Thyroid gland (tissue), 4 donors: Measurements from ENCODE around the gene ANKRD9. TPM values are rescaled to one million over a fixed set of nuclear protein-coding genes. Genes with fewer than 3 reads are reported as not detected.

Experiments
- DNase-seq, 2 donors: peaks; one replicate each; pipeline ENCODE4 v3.0.0-alpha.2; 2019
- H3K27ac ChIP-seq, 3 donors: fragments of 200-600 bp; sonication (generic); 1 replicate in 2 of 3; 2 replicates in 1 of 3; pipeline ENCODE4 v1.5.1; 2016 to 2019; ENCODE audit warnings: mild to moderate bottlenecking in 1 of 3, moderate library complexity in 1 of 3
- H3K27me3 ChIP-seq: fragments of 200-600 bp; sonication (generic); one replicate; pipeline ENCODE4 v1.5.1; 2019
- H3K36me3 ChIP-seq, 2 donors: fragments of 200-600 bp; sonication (generic); one replicate each; pipeline ENCODE4 v1.5.1; 2016 to 2019
- H3K4me1 ChIP-seq, 2 donors: fragments of 200-600 bp; sonication (generic); one replicate each; pipeline ENCODE4 v1.5.1; 2017 to 2019
- H3K4me3 ChIP-seq, 3 donors: fragments of 200-600 bp; sonication (generic); replicated peaks in 1 of 3; 1 replicate in 2 of 3; 2 replicates in 1 of 3; pipeline ENCODE4 v1.5.1; 2016; ENCODE audit warnings: mild to moderate bottlenecking in 1 of 3
- H3K9me3 ChIP-seq: fragments of 200-600 bp; sonication (generic); one replicate; pipeline ENCODE4 v1.5.1; 2017
- POLR2A ChIP-seq, 2 donors: fragments of 450-650 bp; IDR thresholded peaks; one replicate each; pipeline ENCODE4 v1.6.1; 2017; ENCODE audit warnings: antibody characterized with exemption in 2 of 2, mild to moderate bottlenecking in 2 of 2, moderate library complexity in 1 of 2
- WGBS, 2 donors: methylation state at CpG; one replicate each; pipeline ENCODE4 v1.1.5; 2017; 5-methylcytosine and 5-hydroxymethylcytosine counted together
- intact Hi-C: fragments of 100-400 bp; cut with DNase I; formaldehyde crosslinking; loops from one replicate; pipeline ENCODE4 v1.15.1; 2023
- total RNA-seq, 4 donors: library from RNA; depleted of rRNA; stranded (reverse); fragments of >200 nt; gene quantifications; one replicate each; pipeline ENCODE4 v1.2.3, GENCODE V29; 2016
- TF ChIP-seq, protein P1 (sequence below), 6 experiments: fragments of 200-600 bp in 3 of 6; fragments of 450-650 bp in 3 of 6; sonication (generic) in 3 of 6; IDR thresholded peaks; one replicate each; pipeline ENCODE4 v1.5.1; 2016 to 2019; ENCODE audit warnings: antibody characterized with exemption in 6 of 6, mild to moderate bottlenecking in 2 of 6, inconsistent platforms in 1 of 6, moderate library complexity in 1 of 6

Gene ANKRD9
- total RNA-seq, 4 donors from 2014 or later = 36.4 to 62.8 (median 55.0) TPM

DNA sequence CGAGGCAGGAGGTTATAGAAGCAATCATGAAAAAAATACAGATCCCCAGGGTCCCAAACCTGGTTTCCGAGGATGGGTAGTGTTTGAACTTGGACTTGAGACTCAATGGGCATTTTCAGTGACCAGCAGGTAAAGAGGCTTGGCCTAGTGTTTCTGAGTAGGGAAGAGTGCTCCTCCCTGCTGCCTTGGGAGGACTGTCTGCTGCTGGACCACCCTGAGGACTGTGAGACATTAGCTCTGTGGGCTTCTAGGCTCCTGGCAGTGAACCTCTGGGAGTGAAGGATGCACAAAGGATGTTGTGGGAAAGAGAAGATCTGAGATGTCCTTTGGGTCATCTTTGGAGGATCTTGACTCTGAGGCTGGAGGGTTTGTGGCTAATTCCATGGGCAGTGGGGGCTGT lies 30.5 kb downstream of the ANKRD9 start:
- no peaks in the 10 kb centered on the region for H3K36me3 ChIP-seq
- TF ChIP-seq POLR2A (IDR thresholded peaks at IDR 0.05) = no peak
- TF ChIP-seq, protein P1, sequence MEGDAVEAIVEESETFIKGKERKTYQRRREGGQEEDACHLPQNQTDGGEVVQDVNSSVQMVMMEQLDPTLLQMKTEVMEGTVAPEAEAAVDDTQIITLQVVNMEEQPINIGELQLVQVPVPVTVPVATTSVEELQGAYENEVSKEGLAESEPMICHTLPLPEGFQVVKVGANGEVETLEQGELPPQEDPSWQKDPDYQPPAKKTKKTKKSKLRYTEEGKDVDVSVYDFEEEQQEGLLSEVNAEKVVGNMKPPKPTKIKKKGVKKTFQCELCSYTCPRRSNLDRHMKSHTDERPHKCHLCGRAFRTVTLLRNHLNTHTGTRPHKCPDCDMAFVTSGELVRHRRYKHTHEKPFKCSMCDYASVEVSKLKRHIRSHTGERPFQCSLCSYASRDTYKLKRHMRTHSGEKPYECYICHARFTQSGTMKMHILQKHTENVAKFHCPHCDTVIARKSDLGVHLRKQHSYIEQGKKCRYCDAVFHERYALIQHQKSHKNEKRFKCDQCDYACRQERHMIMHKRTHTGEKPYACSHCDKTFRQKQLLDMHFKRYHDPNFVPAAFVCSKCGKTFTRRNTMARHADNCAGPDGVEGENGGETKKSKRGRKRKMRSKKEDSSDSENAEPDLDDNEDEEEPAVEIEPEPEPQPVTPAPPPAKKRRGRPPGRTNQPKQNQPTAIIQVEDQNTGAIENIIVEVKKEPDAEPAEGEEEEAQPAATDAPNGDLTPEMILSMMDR (IDR thresholded peaks at IDR 0.05) = no peak
- H3K4me1 ChIP-seq = peaks cover 0 to 19% of the 10 kb centered on the region in 2 donors
- 94% methylated on average over 2 of the region's 2 CpGs for WGBS, 2 donors
- no peak overlapping the region for H3K4me3 ChIP-seq
- no peak for DNase-seq
- no peaks in the 10 kb centered on the region for H3K9me3 ChIP-seq
- intact Hi-C loops = no loop called here
- peak overlapping the region in 1 of 3 donors; percentile 45 for H3K27ac ChIP-seq
- no peaks in the 10 kb centered on the region for H3K27me3 ChIP-seq

DNA sequence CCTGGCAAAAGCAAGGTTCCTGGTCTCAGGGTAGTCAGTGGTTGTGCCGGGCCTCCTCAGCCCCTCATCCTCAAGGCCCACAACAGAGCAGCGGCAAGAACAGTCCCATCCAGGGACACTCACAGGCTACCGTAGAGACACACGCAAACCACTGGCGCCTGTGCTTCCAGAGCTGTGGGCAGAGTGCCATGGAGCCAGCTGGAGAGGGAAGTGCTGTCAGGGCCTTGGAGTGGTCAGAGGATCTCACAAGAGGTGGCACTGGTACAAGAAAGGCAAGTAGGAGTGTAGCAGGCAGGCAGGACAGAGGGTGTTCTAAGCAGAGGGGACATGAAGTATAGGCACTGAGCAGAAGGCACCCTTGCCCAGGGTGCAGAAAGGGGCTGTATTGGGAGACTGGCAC lies 34.6 kb downstream of the ANKRD9 start:
- intact Hi-C loops = no loop called here
- no peak overlapping the region for H3K4me3 ChIP-seq
- no peaks in the 10 kb centered on the region for H3K36me3 ChIP-seq
- DNase-seq = peak; percentile 95 to 97
- peak overlapping the region in 2 of 3 donors; percentile 19 to 23 for H3K27ac ChIP-seq
- TF ChIP-seq, protein P1 (IDR thresholded peaks at IDR 0.05) = no peak
- no peak for TF ChIP-seq POLR2A (IDR thresholded peaks at IDR 0.05)
- 22% methylated on average over 5 of the region's 5 CpGs; no CpG with 5 or more reads in 1 of the 2 donors for WGBS, 2 donors
- peaks cover 11 to 32% of the 10 kb centered on the region in 2 donors for H3K4me1 ChIP-seq
- H3K9me3 ChIP-seq = no peaks in the 10 kb centered on the region
- H3K27me3 ChIP-seq = no peaks in the 10 kb centered on the region

DNA sequence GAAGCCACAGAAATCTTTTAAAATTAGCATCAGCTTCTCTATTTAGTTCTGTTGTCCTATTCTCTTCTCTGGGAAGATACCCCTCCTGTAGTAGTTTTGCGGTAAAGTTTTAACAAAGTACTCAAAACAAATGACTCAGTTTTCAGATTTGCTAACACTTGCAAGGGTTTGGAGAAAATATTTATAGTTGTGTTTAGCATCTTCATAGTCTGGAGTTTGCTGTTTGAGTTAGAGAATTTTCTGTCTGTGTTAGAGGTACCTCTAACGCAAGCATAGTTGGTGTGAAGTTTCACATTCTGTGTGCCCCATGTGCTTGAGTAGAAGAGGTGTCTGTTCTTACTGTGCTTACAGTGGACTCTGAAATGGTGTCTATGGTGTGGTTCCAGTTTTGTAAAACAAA lies 36.0 kb downstream of the ANKRD9 start:
- Histone ChIP-seq H3K27me3 (no peaks in the 10 kb centered on the region), H3K36me3 (no peaks in the 10 kb centered on the region), H3K4me1 (peaks cover 11 to 23% of the 10 kb centered on the region in 2 donors), H3K9me3 (no peaks in the 10 kb centered on the region), H3K4me3 (no peak overlapping the region), H3K27ac (no peak overlapping the region)
- intact Hi-C loops = no loop called here
- no peak for TF ChIP-seq POLR2A (IDR thresholded peaks at IDR 0.05)
- TF ChIP-seq, protein P1 (IDR thresholded peaks at IDR 0.05) = no peak
- DNase-seq = no peak
- 98 to 99% methylated on average over 2 of the region's 2 CpGs for WGBS, 2 donors

DNA sequence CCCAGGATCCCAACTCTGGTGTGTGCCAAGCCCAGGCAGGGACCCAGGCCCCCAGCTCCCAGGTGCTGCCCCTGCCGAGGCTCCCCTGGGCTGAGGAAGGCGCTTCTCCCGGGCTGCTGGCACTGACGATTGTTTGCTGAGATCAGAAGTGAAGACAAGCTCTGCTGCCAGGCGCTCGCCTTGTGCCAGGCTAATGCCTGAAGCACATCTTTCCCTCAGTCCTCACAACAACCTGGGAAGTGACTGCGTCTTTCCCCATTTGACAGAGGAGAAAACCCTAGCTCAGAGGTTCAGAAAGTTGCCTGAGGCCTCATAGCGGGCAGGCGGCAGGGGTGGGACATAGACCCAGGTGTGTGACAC lies 36.8 kb downstream of the ANKRD9 start:
- Histone ChIP-seq H3K36me3 (no peaks in the 10 kb centered on the region), H3K4me3 (no peak overlapping the region), H3K9me3 (no peaks in the 10 kb centered on the region), H3K4me1 (peaks cover 11 to 23% of the 10 kb centered on the region in 2 donors), H3K27me3 (no peaks in the 10 kb centered on the region), H3K27ac (peak overlapping the region; percentile 31 to 56 (median 51))
- intact Hi-C loops = no loop called here
- peak; percentile 47 to 65 for DNase-seq
- WGBS, 2 donors = 62 to 78% methylated on average over 6 to 9 of the region's 9 CpGs
- TF ChIP-seq POLR2A (IDR thresholded peaks at IDR 0.05) = no peak
- TF ChIP-seq, protein P1 (IDR thresholded peaks at IDR 0.05) = no peak

DNA sequence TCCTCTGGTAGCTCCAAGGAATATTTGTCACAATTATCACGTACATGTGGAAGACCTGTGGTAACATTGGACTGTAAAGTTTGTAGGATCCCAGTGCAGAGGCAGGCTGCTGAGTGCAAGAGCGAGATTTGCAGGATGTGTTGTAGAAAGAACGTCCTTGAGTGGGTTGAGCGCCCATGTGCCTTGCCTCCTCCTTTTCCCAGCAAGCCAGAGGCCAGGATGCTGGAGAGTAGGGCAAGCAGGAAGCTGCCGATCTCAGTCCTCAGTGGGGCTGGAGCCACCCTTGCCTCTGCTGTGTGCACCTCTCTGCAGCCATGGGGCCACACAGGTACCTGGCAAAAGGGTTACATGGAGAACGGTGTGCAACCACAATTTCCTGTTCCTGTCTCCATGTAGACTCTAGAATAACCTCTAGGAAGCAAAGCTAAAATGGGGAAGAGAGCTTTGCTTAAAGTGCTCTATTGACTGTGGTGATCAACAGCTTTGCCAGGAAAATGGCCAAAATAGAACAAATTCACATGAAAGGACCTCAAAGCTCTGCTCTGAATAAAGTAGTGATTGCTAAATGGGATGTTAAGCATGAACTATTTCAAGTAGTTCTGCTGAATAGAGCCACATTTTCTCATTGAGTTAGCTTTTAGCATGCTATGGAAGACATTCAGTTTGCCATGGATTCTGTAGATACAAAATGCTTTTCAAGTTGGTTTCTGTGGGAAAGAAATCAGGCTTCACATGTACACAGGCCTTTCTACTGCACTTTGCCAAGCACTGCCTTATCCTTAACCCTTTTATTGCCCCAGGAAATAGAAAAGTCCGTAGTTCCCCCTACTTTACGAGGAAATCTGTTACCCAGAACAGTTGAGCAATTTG lies 37.4 kb downstream of the ANKRD9 start:
- H3K4me3 ChIP-seq = no peak overlapping the region
- no peaks in the 10 kb centered on the region for H3K36me3 ChIP-seq
- no peak for TF ChIP-seq POLR2A (IDR thresholded peaks at IDR 0.05)
- TF ChIP-seq, protein P1 (IDR thresholded peaks at IDR 0.05) = no peak
- peak in 1 of 2 donors; percentile 10 for DNase-seq
- intact Hi-C loops = no loop called here
- H3K27ac ChIP-seq = peak overlapping the region; percentile 31 to 56 (median 51)
- no peaks in the 10 kb centered on the region for H3K27me3 ChIP-seq
- H3K4me1 ChIP-seq = peaks cover 11 to 23% of the 10 kb centered on the region in 2 donors
- no peaks in the 10 kb centered on the region for H3K9me3 ChIP-seq
- 81 to 84% methylated on average over 8 of the region's 8 CpGs for WGBS, 2 donors
